Peyer's patch (tissue), 4 donors: ENCODE results near the gene MAP1B. TPM values are rescaled to one million over a fixed set of nuclear protein-coding genes. Genes with fewer than 3 reads are reported as not detected.

Experiments
- DNase-seq, 3 donors: peaks; one replicate each; pipeline ENCODE4 v3.0.0-alpha.2; 2017 to 2019
- H3K27ac ChIP-seq, 4 donors: fragments of 200-600 bp; sonication (generic); one replicate each; pipeline ENCODE4 v1.5.1; 2016 to 2019
- H3K27me3 ChIP-seq, 2 donors: fragments of 200-600 bp; sonication (generic); one replicate each; pipeline ENCODE4 v1.5.1; 2019
- H3K36me3 ChIP-seq, 3 donors: fragments of 200-600 bp; sonication (generic); one replicate each; pipeline ENCODE4 v1.5.1; 2016 to 2019
- H3K4me1 ChIP-seq, 4 donors: fragments of 200-600 bp; sonication (generic); one replicate each; pipeline ENCODE4 v1.5.1; 2016 to 2019
- H3K4me3 ChIP-seq, 4 donors: fragments of 200-600 bp; sonication (generic); 1 replicate in 3 of 4; 2 replicates in 1 of 4; pipeline ENCODE4 v1.5.1; 2016 to 2019; ENCODE audit warnings: mild to moderate bottlenecking in 1 of 4
- H3K9me3 ChIP-seq, 4 donors: fragments of 200-600 bp; sonication (generic); one replicate each; pipeline ENCODE4 v1.5.1; 2016 to 2019; ENCODE audit warnings: mild to moderate bottlenecking in 1 of 4
- CTCF ChIP-seq, 6 experiments: fragments of 450-650 bp in 4 of 6; fragments of 200-600 bp in 2 of 6; sonication (generic) in 1 of 6; IDR thresholded peaks; one replicate each; pipeline ENCODE4 v1.5.1; 2017 to 2019; ENCODE audit warnings: antibody characterized with exemption in 6 of 6, mild to moderate bottlenecking in 3 of 6, moderate library complexity in 1 of 6
- POLR2A ChIP-seq, 2 donors: fragments of 450-650 bp; IDR thresholded peaks; one replicate each; pipeline ENCODE4 v1.5.1; 2017; ENCODE audit warnings: antibody characterized with exemption in 2 of 2, mild to moderate bottlenecking in 2 of 2, moderate library complexity in 2 of 2
- total RNA-seq, 4 donors: library from RNA; depleted of rRNA; stranded (reverse); fragments of >200 nt; gene quantifications; one replicate each; pipeline ENCODE4 v1.1.0, GENCODE V29; 2016

MAP1B gene
- total RNA-seq, 4 donors from 2014 or later = 16.3 to 38.0 (median 25.7) TPM

- DNase-seq = no peak
- H3K4me1 ChIP-seq = peaks cover 0 to 11% (median 0%) of the 10 kb centered on the region in 4 donors
- no peak overlapping the region for H3K4me3 ChIP-seq
- H3K27me3 ChIP-seq = no peaks in the 10 kb centered on the region
- H3K36me3 ChIP-seq = no peaks in the 10 kb centered on the region
- TF ChIP-seq CTCF (IDR thresholded peaks at IDR 0.05) = no peak
- peak overlapping the region in 2 of 4 donors; percentile 1 to 25 for H3K27ac ChIP-seq
- no peaks in the 10 kb centered on the region for H3K9me3 ChIP-seq
Measured at GRCh38 chr5:72246954-72247442, 139.7 kb downstream of the MAP1B start.

- no peak for TF ChIP-seq POLR2A (IDR thresholded peaks at IDR 0.05)
- no peak for TF ChIP-seq CTCF (IDR thresholded peaks at IDR 0.05)
- H3K4me3 ChIP-seq = no peak overlapping the region
- H3K27ac ChIP-seq = no peak overlapping the region
- H3K36me3 ChIP-seq = no peaks in the 10 kb centered on the region
- H3K27me3 ChIP-seq = no peaks in the 10 kb centered on the region
- no peaks in the 10 kb centered on the region for H3K9me3 ChIP-seq
- peaks cover 0 to 11% (median 0%) of the 10 kb centered on the region in 4 donors for H3K4me1 ChIP-seq
- DNase-seq = peak in 1 of 3 donors; percentile 47
Measured at GRCh38 chr5:72248410-72248981, 141.2 kb downstream of the MAP1B start.

- Histone ChIP-seq H3K4me3 (no peak overlapping the region), H3K27ac (no peak overlapping the region), H3K36me3 (no peaks in the 10 kb centered on the region), H3K27me3 (no peaks in the 10 kb centered on the region), H3K9me3 (no peaks in the 10 kb centered on the region), H3K4me1 (peaks cover 0 to 11% (median 0%) of the 10 kb centered on the region in 4 donors)
- no peak for DNase-seq
- TF ChIP-seq POLR2A (IDR thresholded peaks at IDR 0.05) (no peak), CTCF (IDR thresholded peaks at IDR 0.05) (no peak)
Measured at GRCh38 chr5:72251386-72251785, 144.1 kb downstream of the MAP1B start.

GRCh38 chr5:72252008-72252407 is 144.7 kb downstream of the MAP1B start:
- H3K27ac ChIP-seq = no peak overlapping the region
- H3K9me3 ChIP-seq = no peaks in the 10 kb centered on the region
- TF ChIP-seq CTCF (IDR thresholded peaks at IDR 0.05) (no peak), POLR2A (IDR thresholded peaks at IDR 0.05) (no peak)
- H3K4me3 ChIP-seq = no peak overlapping the region
- peaks cover 0 to 11% (median 0%) of the 10 kb centered on the region in 4 donors for H3K4me1 ChIP-seq
- no peak for DNase-seq
- H3K36me3 ChIP-seq = no peaks in the 10 kb centered on the region
- H3K27me3 ChIP-seq = no peaks in the 10 kb centered on the region

- no peak for DNase-seq
- H3K27ac ChIP-seq = no peak overlapping the region
- no peak overlapping the region for H3K4me3 ChIP-seq
- no peaks in the 10 kb centered on the region for H3K36me3 ChIP-seq
- H3K27me3 ChIP-seq = no peaks in the 10 kb centered on the region
- no peaks in the 10 kb centered on the region for H3K9me3 ChIP-seq
- no peak for TF ChIP-seq CTCF (IDR thresholded peaks at IDR 0.05)
- no peak for TF ChIP-seq POLR2A (IDR thresholded peaks at IDR 0.05)
- H3K4me1 ChIP-seq = peaks cover 0 to 7% (median 0%) of the 10 kb centered on the region in 4 donors
Measured at GRCh38 chr5:72252574-72253155, 145.4 kb downstream of the MAP1B start.
